A673 (cell line): ENCODE measurements around the gene NDE1. TPM values are rescaled to one million over a fixed set of nuclear protein-coding genes. Genes with fewer than 3 reads are reported as not detected.

ENCODE experiments used
- BruUV-seq: library from RNA; stranded (reverse); fragments of 400-500 nt; replicated peaks from 2 replicates; lab custom pipeline; 2021; lab: Mats Ljungman, UMichigan
- CTCF ChIA-PET: fragments of 300-600 bp; sonication (Branson Sonifier 250); formaldehyde crosslinking; loops from one replicate; lab custom pipeline; 2022; ENCODE audit warnings: antibody characterized with exemption; lab: Charles Lee
- POLR2A ChIA-PET: fragments of 300-600 bp; sonication (Branson Sonifier 250); formaldehyde crosslinking; loops from one replicate; lab custom pipeline; 2022; ENCODE audit warnings: antibody characterized with exemption; ENCODE audit not compliant: low non-redundant PET; lab: Charles Lee
- DNase-seq: peaks from one replicate; pipeline ENCODE4 v3.0.0-alpha.2; 2015; ENCODE audit warnings: low spot score
- H3K27ac ChIP-seq: fragments of 200-600 bp; sonication (generic); 2 replicates; pipeline ENCODE4 v1.5.1; 2016; ENCODE audit warnings: mixed run types, low read depth, mild to moderate bottlenecking, mixed read lengths, antibody characterized with exemption, low read length; ENCODE audit not compliant: poor library complexity, severe bottlenecking
- H3K27me3 ChIP-seq: fragments of 200-600 bp; sonication (generic); replicated peaks from 2 replicates; pipeline ENCODE4 v1.6.1; 2017; ENCODE audit warnings: mixed run types, low read depth, mild to moderate bottlenecking, mixed read lengths, antibody characterized with exemption, low read length; ENCODE audit not compliant: insufficient read depth, poor library complexity
- H3K36me3 ChIP-seq: fragments of 200-600 bp; sonication (generic); 2 replicates; pipeline ENCODE4 v1.6.1; 2016; ENCODE audit warnings: mixed run types, mild to moderate bottlenecking, mixed read lengths, antibody characterized with exemption, low read length; ENCODE audit not compliant: insufficient read depth, poor library complexity, severe bottlenecking
- H3K4me1 ChIP-seq: fragments of 200-600 bp; sonication (generic); 2 replicates; pipeline ENCODE4 v1.6.1; 2017; ENCODE audit warnings: mixed run types, mild to moderate bottlenecking, mixed read lengths, antibody characterized with exemption, low read length; ENCODE audit not compliant: insufficient read depth, poor library complexity, severe bottlenecking
- H3K4me3 ChIP-seq: fragments of 200-600 bp; sonication (generic); 2 replicates; pipeline ENCODE4 v1.5.1; 2016; ENCODE audit warnings: low read depth, mixed run types, mild to moderate bottlenecking, mixed read lengths, low read length; ENCODE audit not compliant: poor library complexity, severe bottlenecking
- H3K9me3 ChIP-seq: fragments of 200-600 bp; sonication (generic); 2 replicates; pipeline ENCODE4 v1.6.1; 2016; ENCODE audit warnings: mixed run types, low read depth, mild to moderate bottlenecking, mixed read lengths, antibody characterized with exemption, low read length; ENCODE audit not compliant: poor library complexity, severe bottlenecking
- EZH2 ChIP-seq: fragments of 200-600 bp; sonication (generic); IDR thresholded peaks from 2 replicates; pipeline ENCODE4 v1.6.1; 2017; ENCODE audit warnings: borderline replicate concordance, low read depth, mild to moderate bottlenecking, mixed read lengths, antibody characterized with exemption, low read length; ENCODE audit not compliant: poor library complexity, severe bottlenecking
- intact Hi-C: fragments of 100-400 bp; cut with micrococcal nuclease; formaldehyde crosslinking; loops from one replicate; pipeline ENCODE4 v1.10.0; 2022; ENCODE audit not compliant: unreplicated experiment
- total RNA-seq: library from RNA; stranded (reverse); gene quantifications from 2 replicates; pipeline ENCODE4 v1.2.3, GENCODE V29; 2021
- TF ChIP-seq, protein P1 (sequence below): fragments of 300-800, 200-600 bp; sonication (generic); conservative IDR thresholded peaks from 2 replicates; pipeline ENCODE4 v1.5.1; 2017; ENCODE audit warnings: low read depth, mild to moderate bottlenecking, antibody characterized with exemption, low read length, moderate library complexity, mixed read lengths

The NDE1 gene
- total RNA-seq, 1 experiment from 2014 or later: 78.1 TPM

DNA sequence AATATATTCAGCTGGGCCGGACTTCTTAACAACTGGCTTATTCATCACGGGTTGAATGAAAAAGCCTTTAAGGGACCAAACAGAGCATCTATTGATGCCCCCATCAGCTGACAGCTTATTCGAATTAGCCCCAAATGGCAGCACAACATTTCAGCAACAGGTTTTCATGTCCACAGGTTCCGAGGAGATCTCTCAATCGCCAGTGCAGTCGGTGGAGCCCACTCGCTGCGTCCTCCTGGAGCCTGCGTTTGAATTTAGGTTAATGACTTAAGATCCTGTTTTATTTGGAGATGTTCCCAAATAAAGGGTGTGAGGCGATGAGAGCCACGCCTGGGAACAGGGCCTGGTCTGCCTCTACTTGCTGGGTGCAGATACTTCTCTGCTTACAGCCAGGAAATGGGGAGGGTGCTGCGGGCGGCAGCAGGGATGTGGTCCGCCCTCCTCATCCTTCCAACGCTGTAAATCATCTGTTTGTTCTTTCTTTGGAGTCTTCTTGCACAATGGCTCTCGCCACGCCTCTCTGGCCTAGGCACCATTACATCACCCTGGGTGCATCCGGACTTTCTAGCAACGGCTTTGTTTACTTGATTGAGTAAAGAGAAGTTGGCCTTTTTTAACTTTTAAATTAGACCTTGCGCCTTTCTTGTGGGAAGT lies 22.6 kb downstream of the NDE1 start:
- no peaks in the 10 kb centered on the region for H3K9me3 ChIP-seq
- ChIA-PET CTCF (interaction anchor here (0.5 kb wide), 1 partner anchor 836 kb away, joined by 5 read pairs; no protein-coding TSS in a partner anchor), POLR2A (no interaction called here)
- peaks cover 33% of the 10 kb centered on the region for H3K36me3 ChIP-seq
- intact Hi-C loops: no loop called here
- BruUV-seq: no TSS peak
- H3K4me1 ChIP-seq: peaks cover 19% of the 10 kb centered on the region
- no peak overlapping the region for H3K4me3 ChIP-seq
- no peaks in the 10 kb centered on the region for H3K27me3 ChIP-seq
- DNase-seq: peak; percentile 93
- H3K27ac ChIP-seq: peak overlapping the region; percentile 53
- TF ChIP-seq, protein P1, sequence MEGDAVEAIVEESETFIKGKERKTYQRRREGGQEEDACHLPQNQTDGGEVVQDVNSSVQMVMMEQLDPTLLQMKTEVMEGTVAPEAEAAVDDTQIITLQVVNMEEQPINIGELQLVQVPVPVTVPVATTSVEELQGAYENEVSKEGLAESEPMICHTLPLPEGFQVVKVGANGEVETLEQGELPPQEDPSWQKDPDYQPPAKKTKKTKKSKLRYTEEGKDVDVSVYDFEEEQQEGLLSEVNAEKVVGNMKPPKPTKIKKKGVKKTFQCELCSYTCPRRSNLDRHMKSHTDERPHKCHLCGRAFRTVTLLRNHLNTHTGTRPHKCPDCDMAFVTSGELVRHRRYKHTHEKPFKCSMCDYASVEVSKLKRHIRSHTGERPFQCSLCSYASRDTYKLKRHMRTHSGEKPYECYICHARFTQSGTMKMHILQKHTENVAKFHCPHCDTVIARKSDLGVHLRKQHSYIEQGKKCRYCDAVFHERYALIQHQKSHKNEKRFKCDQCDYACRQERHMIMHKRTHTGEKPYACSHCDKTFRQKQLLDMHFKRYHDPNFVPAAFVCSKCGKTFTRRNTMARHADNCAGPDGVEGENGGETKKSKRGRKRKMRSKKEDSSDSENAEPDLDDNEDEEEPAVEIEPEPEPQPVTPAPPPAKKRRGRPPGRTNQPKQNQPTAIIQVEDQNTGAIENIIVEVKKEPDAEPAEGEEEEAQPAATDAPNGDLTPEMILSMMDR: no peak
- TF ChIP-seq EZH2: no peak

DNA sequence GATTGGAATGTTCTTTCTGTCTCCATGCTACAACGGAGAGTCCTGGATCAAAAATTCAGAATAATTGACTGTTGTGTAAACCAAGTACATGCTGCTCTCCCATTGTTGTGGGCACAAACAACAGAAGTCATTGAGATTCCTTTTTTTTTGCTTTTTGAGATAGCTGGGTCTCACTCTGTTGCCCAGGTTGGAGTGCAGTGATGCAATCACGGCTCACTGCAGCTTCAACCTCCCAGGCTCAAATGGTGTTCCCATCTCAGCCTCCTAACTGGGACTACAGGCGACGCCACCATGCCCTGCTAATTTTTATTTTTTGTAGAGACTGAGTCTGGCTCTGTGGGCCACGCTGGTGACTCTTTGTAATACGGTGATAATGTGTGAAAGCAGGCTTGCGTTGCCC lies 24.5 kb downstream of the NDE1 start:
- no TSS peak for BruUV-seq
- no peak for TF ChIP-seq EZH2
- TF ChIP-seq, protein P1: no peak
- ChIA-PET CTCF (no interaction called here), POLR2A (no interaction called here)
- intact Hi-C loops: no loop called here
- H3K4me3 ChIP-seq: no peak overlapping the region
- no peaks in the 10 kb centered on the region for H3K27me3 ChIP-seq
- H3K4me1 ChIP-seq: peaks cover 19% of the 10 kb centered on the region
- peak overlapping the region; percentile 30 for H3K27ac ChIP-seq
- H3K9me3 ChIP-seq: no peaks in the 10 kb centered on the region
- DNase-seq: no peak
- H3K36me3 ChIP-seq: peaks cover 34% of the 10 kb centered on the region

DNA sequence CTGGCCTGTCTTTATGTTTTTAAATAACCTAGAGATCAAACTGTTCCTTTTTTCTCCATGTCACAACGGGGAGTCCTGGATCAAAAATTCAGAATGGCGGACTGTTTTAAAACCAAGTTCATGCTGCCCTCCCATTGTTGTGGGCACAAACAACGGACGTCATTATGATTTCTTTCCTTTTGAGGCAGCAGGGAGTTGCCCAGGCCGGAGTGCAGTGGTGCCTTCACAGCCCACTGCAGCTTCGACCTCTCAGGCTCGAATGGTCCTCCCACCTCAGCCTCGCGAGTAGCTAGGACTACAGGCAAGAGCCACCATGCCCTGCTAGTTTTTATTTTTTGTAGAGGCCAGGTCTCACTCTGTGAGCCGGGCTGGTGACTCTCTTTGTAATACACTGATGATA lies 26.5 kb downstream of the NDE1 start:
- H3K4me1 ChIP-seq: peaks cover 19% of the 10 kb centered on the region
- intact Hi-C loops: no loop called here
- ChIA-PET CTCF (no interaction called here), POLR2A (no interaction called here)
- no peak overlapping the region for H3K4me3 ChIP-seq
- BruUV-seq: no TSS peak
- no peak overlapping the region for H3K27ac ChIP-seq
- TF ChIP-seq, protein P1: no peak
- no peak for TF ChIP-seq EZH2
- H3K27me3 ChIP-seq: no peaks in the 10 kb centered on the region
- no peak for DNase-seq
- H3K9me3 ChIP-seq: no peaks in the 10 kb centered on the region
- peaks cover 46% of the 10 kb centered on the region for H3K36me3 ChIP-seq
